ENCODE data around the gene SHROOM3. TPM values are rescaled to one million over a fixed set of nuclear protein-coding genes. Genes with fewer than 3 reads are reported as not detected.

Gene SHROOM3
- total and polyA plus RNA-seq, 4 donors = 4.7 to 25.8 (median 8.7) TPM

- H3K27me3 ChIP-seq (ENCODE audit: control insufficient read depth in 4 of 4, insufficient read depth in 4 of 4, low read length in 3 of 4) = no peaks in the 10 kb centered on the region
- H3K9me3 ChIP-seq (ENCODE audit: control insufficient read depth in 4 of 4, low read length in 3 of 4) = no peaks in the 10 kb centered on the region
- H3K4me1 ChIP-seq (ENCODE audit: control insufficient read depth in 4 of 4, insufficient read depth in 4 of 4, low read length in 3 of 4) = no peaks in the 10 kb centered on the region
- no peak overlapping the region for H3K4me3 ChIP-seq (ENCODE audit: low read depth in 1 of 3, low read length in 3 of 3)
- TF ChIP-seq SP1 (IDR thresholded peaks at IDR 0.05) = no peak
- TF ChIP-seq GABPA (IDR thresholded peaks at IDR 0.05 in 1 of 2, conservative IDR thresholded peaks at IDR 0.05 in 1 of 2) = no peak
- no peak overlapping the region for H3K9ac ChIP-seq (ENCODE audit: low read depth in 1 of 2, low read length in 2 of 2)
- DNase-seq (ENCODE audit: low spot score) = no peak
- WGBS = 87% methylated on average over 2 of the region's 2 CpGs
- H3K36me3 ChIP-seq (ENCODE audit: control insufficient read depth in 4 of 4, insufficient read depth in 3 of 4, low read depth in 1 of 4, low read length in 3 of 4) = peaks cover 11 to 19% (median 16%) of the 10 kb centered on the region in 4 donors
- H3K27ac ChIP-seq (ENCODE audit: low read depth in 1 of 2, low read length in 2 of 2) = no peak overlapping the region
Observed at GRCh38 chr4:76737180-76737579, 302.2 kb downstream of the SHROOM3 start.

- DNase-seq (ENCODE audit: low spot score) = no peak
- no peak overlapping the region for H3K9ac ChIP-seq (ENCODE audit: low read depth in 1 of 2, low read length in 2 of 2)
- no peaks in the 10 kb centered on the region for H3K27me3 ChIP-seq (ENCODE audit: control insufficient read depth in 4 of 4, insufficient read depth in 4 of 4, low read length in 3 of 4)
- no peak for TF ChIP-seq REST (IDR thresholded peaks at IDR 0.05)
- TF ChIP-seq HNF4A (conservative IDR thresholded peaks at IDR 0.05) = no peak
- TF ChIP-seq NR2F2 (IDR thresholded peaks at IDR 0.05) = no peak
- no peak for TF ChIP-seq FOXA2 (IDR thresholded peaks at IDR 0.05)
- no peak for TF ChIP-seq HNF4G (IDR thresholded peaks at IDR 0.05)
- no peak for TF ChIP-seq TAF1 (conservative IDR thresholded peaks at IDR 0.05)
- TF ChIP-seq ZBTB33 (IDR thresholded peaks at IDR 0.05) = no peak
- no peak for TF ChIP-seq YY1 (IDR thresholded peaks at IDR 0.05)
- TF ChIP-seq MAX (IDR thresholded peaks at IDR 0.05) = no peak
- H3K27ac ChIP-seq (ENCODE audit: low read depth in 1 of 2, low read length in 2 of 2) = no peak overlapping the region
- H3K4me1 ChIP-seq (ENCODE audit: control insufficient read depth in 4 of 4, insufficient read depth in 4 of 4, low read length in 3 of 4) = no peaks in the 10 kb centered on the region
- no peak overlapping the region for H3K4me3 ChIP-seq (ENCODE audit: low read depth in 1 of 3, low read length in 3 of 3)
- 83% methylated on average over 2 of the region's 2 CpGs for WGBS
- H3K9me3 ChIP-seq (ENCODE audit: control insufficient read depth in 4 of 4, low read length in 3 of 4) = no peaks in the 10 kb centered on the region
- peaks cover 11 to 19% (median 16%) of the 10 kb centered on the region in 4 donors for H3K36me3 ChIP-seq (ENCODE audit: control insufficient read depth in 4 of 4, insufficient read depth in 3 of 4, low read depth in 1 of 4, low read length in 3 of 4)
Observed at GRCh38 chr4:76737771-76738085, 302.7 kb downstream of the SHROOM3 start.

GRCh38 chr4:76738086-76738931 is 303.3 kb downstream of the SHROOM3 start:
- H3K27ac ChIP-seq (ENCODE audit: low read depth in 1 of 2, low read length in 2 of 2) = no peak overlapping the region
- H3K27me3 ChIP-seq (ENCODE audit: control insufficient read depth in 4 of 4, insufficient read depth in 4 of 4, low read length in 3 of 4) = no peaks in the 10 kb centered on the region
- DNase-seq (ENCODE audit: low spot score) = no peak
- H3K4me3 ChIP-seq (ENCODE audit: low read depth in 1 of 3, low read length in 3 of 3) = no peak overlapping the region
- H3K4me1 ChIP-seq (ENCODE audit: control insufficient read depth in 4 of 4, insufficient read depth in 4 of 4, low read length in 3 of 4) = no peaks in the 10 kb centered on the region
- H3K36me3 ChIP-seq (ENCODE audit: control insufficient read depth in 4 of 4, insufficient read depth in 3 of 4, low read depth in 1 of 4, low read length in 3 of 4) = peaks cover 11 to 19% (median 16%) of the 10 kb centered on the region in 4 donors
- 83% methylated on average over 5 of the region's 5 CpGs for WGBS
- H3K9ac ChIP-seq (ENCODE audit: low read depth in 1 of 2, low read length in 2 of 2) = no peak overlapping the region
- H3K9me3 ChIP-seq (ENCODE audit: control insufficient read depth in 4 of 4, low read length in 3 of 4) = no peaks in the 10 kb centered on the region
- TF ChIP-seq RXRA (IDR thresholded peaks at IDR 0.05) (no peak), REST (IDR thresholded peaks at IDR 0.05) (no peak), HNF4A (conservative IDR thresholded peaks at IDR 0.05) (no peak), FOXA2 (IDR thresholded peaks at IDR 0.05) (no peak), TAF1 (conservative IDR thresholded peaks at IDR 0.05) (no peak), RAD21 (IDR thresholded peaks at IDR 0.05) (no peak), NR2F2 (IDR thresholded peaks at IDR 0.05) (no peak), ZBTB33 (IDR thresholded peaks at IDR 0.05) (no peak), YY1 (IDR thresholded peaks at IDR 0.05) (no peak), FOXA1 (IDR thresholded peaks at IDR 0.05) (no peak), MAX (IDR thresholded peaks at IDR 0.05) (no peak), GABPA (IDR thresholded peaks at IDR 0.05 in 1 of 2, conservative IDR thresholded peaks at IDR 0.05 in 1 of 2) (no peak)

Measured in liver (tissue), 9 donors.